Smooth muscle cell of the pulmonary artery (primary cell): ENCODE measurements around the gene SCN2B. TPM values are rescaled to one million over a fixed set of nuclear protein-coding genes. Genes with fewer than 3 reads are reported as not detected.

Source experiments
- total RNA-seq: library from RNA; depleted of rRNA; stranded (reverse); fragments of >200 nt; gene quantifications from 2 replicates; pipeline ENCODE4 v1.2.3, GENCODE V29; 2014

The SCN2B gene
- total RNA-seq = 0.03 and 0.13 TPM in 2 replicates

GRCh38 chr11:118175993-118176777, at the start of gene SCN2B:
TSS of gene SCN2B (minus strand) at chr11:118176639. CDS start at chr11:118176431, 208 bp downstream.

GRCh38 chr11:118224511-118225188, 48.2 kb upstream of the SCN2B start, which contains the start of gene JAML:
TSS of gene JAML (minus strand) at chr11:118225011. CDS start at chr11:118214866, 10,145 bp downstream.

GRCh38 chr11:118152552-118153471, 23.6 kb downstream of the SCN2B start, which contains the start of gene SCN4B:
TSS of gene SCN4B (minus strand) at chr11:118152823. CDS start at chr11:118152673, 150 bp downstream.

Other genes starting within 250 kb of the SCN2B start
- not detected in 2 replicates for gene TMPRSS13, start 247.2 kb downstream of the SCN2B start, total RNA-seq
- gene IL10RA, start 190.2 kb downstream of the SCN2B start, total RNA-seq = not detected in 2 replicates
- gene TMPRSS4, start 99.6 kb downstream of the SCN2B start, total RNA-seq = not detected in 2 replicates
- not detected in 2 replicates for gene SMIM35, start 89.7 kb downstream of the SCN2B start, total RNA-seq
- 0.07 TPM in 1 of 2 replicates, not detected in the other for gene SCN4B, start 23.8 kb downstream of the SCN2B start, total RNA-seq
- not detected in 2 replicates for gene JAML, start 48.4 kb upstream of the SCN2B start, total RNA-seq
- gene MPZL3, start 75.7 kb upstream of the SCN2B start, total RNA-seq = 0.59 and 1.7 TPM in 2 replicates
- gene MPZL2, start 87.7 kb upstream of the SCN2B start, total RNA-seq = 0.07 and 0.56 TPM in 2 replicates
- not detected in 2 replicates for gene CD3E, start 128.1 kb upstream of the SCN2B start, total RNA-seq
- gene CD3D, start 166.1 kb upstream of the SCN2B start, total RNA-seq = not detected in 2 replicates
- gene CD3G, start 167.7 kb upstream of the SCN2B start, total RNA-seq = not detected in 2 replicates
- gene UBE4A, start 183.0 kb upstream of the SCN2B start, total RNA-seq = 36.8 and 40.5 TPM in 2 replicates
- 26.4 and 37.3 TPM in 2 replicates for gene ATP5MG, start 225.0 kb upstream of the SCN2B start, total RNA-seq